PFSK-1 (cell line): Measurements from ENCODE around the gene PANK4.

Source experiments
- FOXP2 ChIP-seq: optimal IDR thresholded peaks from 2 replicates; pipeline ENCODE3; 2011; ENCODE audit warnings: borderline replicate concordance, control low read depth, inconsistent platforms; ENCODE audit not compliant: insufficient read depth; ENCODE audit errors: extremely low read length, extremely low read depth
- POLR2AphosphoS5 ChIP-seq: IDR thresholded peaks from 2 replicates; pipeline ENCODE4 v1.6.1; 2012; ENCODE audit warnings: low read depth, mild to moderate bottlenecking, control low read depth, low read length, moderate library complexity
- SIN3A ChIP-seq: IDR thresholded peaks from 2 replicates; pipeline ENCODE4 v1.6.1; 2012; ENCODE audit warnings: mild to moderate bottlenecking, low read length, moderate library complexity, borderline replicate concordance; ENCODE audit not compliant: insufficient read depth
- TAF1 ChIP-seq: IDR thresholded peaks from 2 replicates; pipeline ENCODE4 v1.6.1; 2012; ENCODE audit warnings: low read length, control low read depth, borderline replicate concordance; ENCODE audit not compliant: insufficient read depth
- TF ChIP-seq, protein P1 (sequence below), 2 experiments: IDR thresholded peaks; 2 replicates each; pipeline versions ENCODE4 v1.6.1 to v1.8.0; 2011 to 2012; ENCODE audit warnings: low read depth in 2 of 2, low read length in 2 of 2, control low read depth in 1 of 2, inconsistent platforms in 1 of 2, mild to moderate bottlenecking in 1 of 2, moderate library complexity in 1 of 2; ENCODE audit not compliant: insufficient read depth in 1 of 2

Gene PANK4

GRCh38 chr1:2502210-2502609 is 24.2 kb downstream of the PANK4 start:
- TF ChIP-seq TAF1, result no peak
- no peak for TF ChIP-seq POLR2AphosphoS5
- TF ChIP-seq SIN3A, result no peak
- TF ChIP-seq FOXP2, result no peak
- TF ChIP-seq, protein P1, sequence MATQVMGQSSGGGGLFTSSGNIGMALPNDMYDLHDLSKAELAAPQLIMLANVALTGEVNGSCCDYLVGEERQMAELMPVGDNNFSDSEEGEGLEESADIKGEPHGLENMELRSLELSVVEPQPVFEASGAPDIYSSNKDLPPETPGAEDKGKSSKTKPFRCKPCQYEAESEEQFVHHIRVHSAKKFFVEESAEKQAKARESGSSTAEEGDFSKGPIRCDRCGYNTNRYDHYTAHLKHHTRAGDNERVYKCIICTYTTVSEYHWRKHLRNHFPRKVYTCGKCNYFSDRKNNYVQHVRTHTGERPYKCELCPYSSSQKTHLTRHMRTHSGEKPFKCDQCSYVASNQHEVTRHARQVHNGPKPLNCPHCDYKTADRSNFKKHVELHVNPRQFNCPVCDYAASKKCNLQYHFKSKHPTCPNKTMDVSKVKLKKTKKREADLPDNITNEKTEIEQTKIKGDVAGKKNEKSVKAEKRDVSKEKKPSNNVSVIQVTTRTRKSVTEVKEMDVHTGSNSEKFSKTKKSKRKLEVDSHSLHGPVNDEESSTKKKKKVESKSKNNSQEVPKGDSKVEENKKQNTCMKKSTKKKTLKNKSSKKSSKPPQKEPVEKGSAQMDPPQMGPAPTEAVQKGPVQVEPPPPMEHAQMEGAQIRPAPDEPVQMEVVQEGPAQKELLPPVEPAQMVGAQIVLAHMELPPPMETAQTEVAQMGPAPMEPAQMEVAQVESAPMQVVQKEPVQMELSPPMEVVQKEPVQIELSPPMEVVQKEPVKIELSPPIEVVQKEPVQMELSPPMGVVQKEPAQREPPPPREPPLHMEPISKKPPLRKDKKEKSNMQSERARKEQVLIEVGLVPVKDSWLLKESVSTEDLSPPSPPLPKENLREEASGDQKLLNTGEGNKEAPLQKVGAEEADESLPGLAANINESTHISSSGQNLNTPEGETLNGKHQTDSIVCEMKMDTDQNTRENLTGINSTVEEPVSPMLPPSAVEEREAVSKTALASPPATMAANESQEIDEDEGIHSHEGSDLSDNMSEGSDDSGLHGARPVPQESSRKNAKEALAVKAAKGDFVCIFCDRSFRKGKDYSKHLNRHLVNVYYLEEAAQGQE (IDR thresholded peaks at IDR 0.05; ENCODE audit: insufficient read depth in 1 of 2, low read depth in 2 of 2, low read length in 2 of 2), result no peak

GRCh38 chr1:2501820-2502119 is 24.6 kb downstream of the PANK4 start:
- TF ChIP-seq FOXP2, result no peak
- TF ChIP-seq, protein P1 (IDR thresholded peaks at IDR 0.05; ENCODE audit: insufficient read depth in 1 of 2, low read depth in 2 of 2, low read length in 2 of 2), result no peak
- TF ChIP-seq TAF1, result no peak
- TF ChIP-seq SIN3A, result no peak
- no peak for TF ChIP-seq POLR2AphosphoS5

DNA sequence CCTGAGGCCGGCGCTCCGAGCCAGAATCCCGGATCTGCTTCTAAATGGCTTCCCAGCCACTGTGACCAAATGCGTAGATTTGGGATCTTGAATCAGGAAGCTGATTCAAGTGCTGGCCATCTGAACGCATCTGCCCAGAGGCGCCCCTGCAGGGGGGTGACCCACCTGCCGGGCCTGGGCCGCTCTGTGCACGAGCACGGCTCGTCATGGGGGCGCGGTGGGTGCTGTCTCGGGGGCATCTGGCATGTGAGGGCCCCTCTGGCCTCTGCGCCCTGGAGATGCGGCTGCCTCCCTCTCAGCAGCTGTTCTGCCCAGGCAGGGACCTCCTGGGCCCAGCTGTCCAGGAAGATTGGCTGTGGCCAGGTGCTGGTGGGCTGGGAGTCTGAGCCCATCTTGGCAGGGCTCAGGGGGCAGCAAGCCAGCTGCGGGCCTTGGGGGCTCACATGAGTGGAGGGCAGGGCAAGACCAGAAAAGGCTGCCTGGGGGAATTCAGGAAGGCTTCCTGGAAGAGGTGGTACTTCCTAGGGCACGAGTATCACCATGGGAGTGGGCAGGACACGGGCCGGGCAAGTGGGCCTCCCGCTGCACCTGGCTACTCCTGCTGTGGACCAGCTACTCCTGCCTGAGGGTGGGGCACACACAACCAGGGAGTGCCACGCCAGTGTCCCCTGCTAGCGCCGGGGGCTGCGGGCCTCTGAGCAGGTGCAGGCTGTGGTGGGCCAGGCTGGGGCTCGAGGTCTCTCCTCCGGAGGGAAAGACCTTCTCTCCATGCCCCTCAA is 25.2 kb downstream of the PANK4 start:
- TF ChIP-seq SIN3A, result no peak
- TF ChIP-seq, protein P1 (IDR thresholded peaks at IDR 0.05; ENCODE audit: insufficient read depth in 1 of 2, low read depth in 2 of 2, low read length in 2 of 2), result no peak
- TF ChIP-seq TAF1, result no peak
- TF ChIP-seq FOXP2, result no peak
- TF ChIP-seq POLR2AphosphoS5, result no peak

DNA sequence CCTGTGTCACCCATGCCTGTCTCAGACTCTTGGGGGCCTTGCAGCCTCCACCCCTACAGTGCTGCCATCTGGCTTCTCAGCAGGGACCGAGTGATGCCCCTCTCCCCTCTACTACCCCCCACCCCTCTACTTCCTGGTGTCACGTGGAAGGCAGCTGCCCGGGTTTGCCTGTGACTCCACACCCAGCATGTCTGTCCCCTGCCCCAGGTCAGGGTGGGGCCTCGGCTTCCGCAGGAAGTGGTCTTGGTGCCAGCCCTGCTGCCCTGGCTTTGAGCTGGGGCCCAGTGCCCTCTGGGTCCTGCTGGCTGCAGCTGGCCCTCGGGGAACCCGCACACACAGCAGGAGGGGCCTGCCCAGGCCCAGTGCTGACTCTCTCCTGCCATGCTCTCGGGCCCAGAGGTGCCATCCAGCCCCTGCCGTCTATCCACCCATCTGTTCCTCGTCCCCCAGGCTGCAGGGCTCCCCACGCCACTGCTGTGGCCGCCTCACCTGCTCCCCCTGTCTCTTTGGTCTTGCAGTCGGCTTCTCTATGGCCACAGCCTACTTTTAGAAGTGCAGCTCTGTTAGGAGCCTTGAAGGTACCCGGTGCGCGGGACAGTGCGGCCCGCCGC is 26.3 kb downstream of the PANK4 start:
- TF ChIP-seq, protein P1 (IDR thresholded peaks at IDR 0.05; ENCODE audit: insufficient read depth in 1 of 2, low read depth in 2 of 2, low read length in 2 of 2), result no peak
- no peak for TF ChIP-seq TAF1
- TF ChIP-seq SIN3A, result no peak
- TF ChIP-seq FOXP2, result no peak
- no peak for TF ChIP-seq POLR2AphosphoS5
